GM20000 (cell line): ENCODE results near the gene HACE1.
"Not testable (repeated sequence)": the region's sequence is repeated elsewhere in the genome, so short reads cannot be mapped to it uniquely, and the experiment has no call there.

Source experiments
- DNase-seq: peaks from one replicate; pipeline ENCODE4 v3.0.0; 2012; ENCODE audit warnings: low spot score
- TF ChIP-seq, protein P1 (sequence below): IDR thresholded peaks from 2 replicates; pipeline ENCODE4 v1.5.1; 2012; ENCODE audit warnings: mild to moderate bottlenecking, control low read depth; ENCODE audit errors: extremely low read depth, missing control alignments

Gene HACE1

DNA sequence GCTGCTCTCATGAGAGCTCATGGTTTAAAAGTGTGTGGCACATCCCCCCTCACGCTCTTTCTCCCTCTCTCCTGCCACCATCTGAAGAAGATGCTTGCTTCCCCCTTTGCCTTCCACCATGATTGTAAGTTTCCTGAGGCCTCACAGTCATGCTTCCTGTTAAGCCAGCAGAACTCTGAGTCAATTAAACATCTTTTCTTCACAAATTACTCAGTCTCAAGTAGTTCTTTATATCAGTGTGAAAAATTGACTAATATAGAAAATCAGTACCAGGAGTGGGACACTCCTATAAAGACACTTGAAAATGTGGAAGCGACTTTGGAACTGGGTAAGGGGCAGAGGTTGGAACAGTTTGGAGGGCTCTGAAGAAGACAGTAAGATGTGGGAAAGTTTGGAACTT lies 45.0 kb downstream of the HACE1 start:
- no peak for DNase-seq
- TF ChIP-seq, protein P1, sequence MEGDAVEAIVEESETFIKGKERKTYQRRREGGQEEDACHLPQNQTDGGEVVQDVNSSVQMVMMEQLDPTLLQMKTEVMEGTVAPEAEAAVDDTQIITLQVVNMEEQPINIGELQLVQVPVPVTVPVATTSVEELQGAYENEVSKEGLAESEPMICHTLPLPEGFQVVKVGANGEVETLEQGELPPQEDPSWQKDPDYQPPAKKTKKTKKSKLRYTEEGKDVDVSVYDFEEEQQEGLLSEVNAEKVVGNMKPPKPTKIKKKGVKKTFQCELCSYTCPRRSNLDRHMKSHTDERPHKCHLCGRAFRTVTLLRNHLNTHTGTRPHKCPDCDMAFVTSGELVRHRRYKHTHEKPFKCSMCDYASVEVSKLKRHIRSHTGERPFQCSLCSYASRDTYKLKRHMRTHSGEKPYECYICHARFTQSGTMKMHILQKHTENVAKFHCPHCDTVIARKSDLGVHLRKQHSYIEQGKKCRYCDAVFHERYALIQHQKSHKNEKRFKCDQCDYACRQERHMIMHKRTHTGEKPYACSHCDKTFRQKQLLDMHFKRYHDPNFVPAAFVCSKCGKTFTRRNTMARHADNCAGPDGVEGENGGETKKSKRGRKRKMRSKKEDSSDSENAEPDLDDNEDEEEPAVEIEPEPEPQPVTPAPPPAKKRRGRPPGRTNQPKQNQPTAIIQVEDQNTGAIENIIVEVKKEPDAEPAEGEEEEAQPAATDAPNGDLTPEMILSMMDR: no peak

DNA sequence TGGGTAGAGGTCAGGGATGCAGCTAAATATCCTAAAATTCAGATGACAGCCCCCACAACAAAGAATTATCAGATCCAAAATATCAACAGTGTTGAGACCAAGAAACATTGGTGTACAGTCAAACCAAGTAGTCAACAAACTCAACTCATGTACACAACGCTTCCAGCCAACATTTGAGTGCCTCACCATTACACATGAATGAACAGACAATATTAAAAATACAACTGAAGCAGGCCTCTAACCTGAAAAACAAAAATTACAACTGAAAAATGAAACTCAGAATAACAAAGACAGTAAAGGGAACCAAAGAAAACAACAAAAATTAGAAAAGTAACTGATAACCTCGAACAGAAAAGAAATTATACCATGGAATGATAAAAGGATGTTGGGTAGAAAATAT lies 46.2 kb downstream of the HACE1 start:
- no peak for DNase-seq
- TF ChIP-seq, protein P1: no peak

DNA sequence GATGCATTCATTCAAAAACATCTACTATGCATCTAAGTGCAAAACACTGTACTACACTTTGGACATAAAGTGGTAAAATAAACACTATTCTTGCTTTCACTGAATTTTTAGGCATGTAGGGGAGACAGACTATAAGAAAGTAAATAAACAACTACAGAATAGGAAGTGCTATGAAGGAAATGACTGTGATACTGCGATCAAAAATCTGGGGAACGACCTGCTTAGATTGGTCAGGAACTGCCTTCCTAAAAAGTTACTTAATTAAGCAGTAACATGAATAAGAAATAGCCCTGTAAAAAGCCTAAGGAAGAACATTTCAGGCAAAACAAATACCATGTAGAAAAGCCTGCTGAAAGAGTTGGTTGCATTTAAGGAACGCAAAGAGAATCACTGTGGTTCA lies 50.6 kb downstream of the HACE1 start:
- DNase-seq: no peak
- TF ChIP-seq, protein P1: no peak

- DNase-seq: not testable (repeated sequence)
Observed at GRCh38 chr6:104805335-104805734, 54.4 kb downstream of the HACE1 start.

DNA sequence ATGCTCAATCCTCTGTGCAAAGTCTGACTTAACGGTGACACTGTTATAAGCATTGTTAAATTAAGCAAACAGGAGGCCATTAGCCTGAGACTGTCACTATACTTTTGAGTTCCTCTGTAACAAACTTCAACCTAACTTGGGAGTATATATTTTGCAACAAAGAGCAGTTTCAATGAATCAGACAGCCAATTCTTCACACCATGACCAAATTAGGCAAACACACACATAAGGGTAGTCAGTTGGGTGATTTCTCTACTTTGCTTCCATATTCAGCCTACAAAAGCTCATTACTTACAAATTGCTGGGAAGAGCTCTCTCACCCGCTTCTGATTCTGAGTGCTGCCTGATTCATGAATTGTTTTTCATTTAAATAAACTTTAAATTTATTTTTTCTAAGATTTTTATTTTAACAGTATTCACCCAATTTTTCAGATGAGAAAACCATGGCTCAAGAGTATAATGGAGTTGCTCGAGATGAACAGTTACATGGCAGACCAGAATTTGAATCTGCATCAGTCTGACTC lies 60.5 kb downstream of the HACE1 start:
- no peak for DNase-seq
- TF ChIP-seq, protein P1: no peak

- DNase-seq: no peak
- TF ChIP-seq, protein P1: no peak
Observed at GRCh38 chr6:104796031-104796785, 63.5 kb downstream of the HACE1 start.

DNA sequence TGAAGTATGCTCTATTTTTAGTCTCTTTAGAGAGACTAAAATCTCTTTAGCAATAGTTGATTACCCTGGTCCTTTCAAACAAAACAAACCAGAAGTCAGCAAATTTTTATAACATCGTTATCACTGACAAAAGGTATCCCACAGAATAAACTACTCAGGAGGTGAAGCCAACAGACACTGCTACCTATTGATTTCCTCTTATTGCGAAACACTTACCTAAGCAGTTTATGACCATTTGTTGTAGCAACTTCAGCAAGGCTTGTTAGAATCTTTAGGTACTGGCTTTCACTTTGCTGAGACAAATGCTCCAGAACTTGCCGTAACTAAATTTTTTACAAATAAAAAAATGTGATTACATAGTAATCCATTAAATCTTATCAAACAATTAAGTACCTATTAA lies 64.4 kb downstream of the HACE1 start:
- no peak for DNase-seq
- TF ChIP-seq, protein P1: no peak

GRCh38 chr6:104789770-104790190 lies 69.9 kb downstream of the HACE1 start:
- DNase-seq: peak; percentile 19
- TF ChIP-seq, protein P1: peak; percentile 22
